NB4 (cell line): ENCODE results near the gene NCBP2L.

Experiments
- CTCF ChIP-seq: IDR thresholded peaks from one replicate; pipeline ENCODE4 v1.5.1; 2012; ENCODE audit warnings: low read depth, low read length
- MAX ChIP-seq: IDR thresholded peaks from 2 replicates; pipeline ENCODE4 v1.6.1; 2011; ENCODE audit warnings: low read depth, low read length
- MYC ChIP-seq: IDR thresholded peaks from 2 replicates; pipeline ENCODE4 v1.6.1; 2011; ENCODE audit warnings: low read depth, low read length

GRCh38 chrX:107728371-107729099, 49.0 kb upstream of the NCBP2L start:
- TF ChIP-seq CTCF (no peak), MYC (no peak), MAX (no peak)
